Measurements from ENCODE around the gene ATXN3L. TPM values are rescaled to one million over a fixed set of nuclear protein-coding genes. Genes with fewer than 3 reads are reported as not detected.

The ATXN3L gene
- total and polyA plus RNA-seq, 2 of the 8 experiments (the other 6 are each of a cell fraction or from before 2014, with no cell fraction given): not detected

- TF ChIP-seq CTCF (IDR thresholded peaks at IDR 0.05; ENCODE audit: control extremely low read depth in 1 of 3, insufficient read depth in 1 of 3, low read depth in 1 of 3, low read length in 3 of 3) (no peak), YY1 (IDR thresholded peaks at IDR 0.05; ENCODE audit: low read depth, low read length) (no peak), TCF12 (IDR thresholded peaks at IDR 0.05; ENCODE audit: low read depth, low read length) (no peak), SP4 (IDR thresholded peaks at IDR 0.05; ENCODE audit: low read length) (no peak), SIRT6 (IDR thresholded peaks at IDR 0.05; ENCODE audit: low read length) (no peak), CHD7 (IDR thresholded peaks at IDR 0.05; ENCODE audit: insufficient replicate concordance, low read length) (no peak)
These were observed 15.8 kb downstream of the ATXN3L start (continued) for GRCh38 chrX:13304052-13304451.
